ENCODE data around the gene TMEM243. TPM values are rescaled to one million over a fixed set of nuclear protein-coding genes. Genes with fewer than 3 reads are reported as not detected.

Gene TMEM243
- total and polyA plus RNA-seq, 12 donors, result 2.1 to 10.0 (median 4.8) TPM

DNA sequence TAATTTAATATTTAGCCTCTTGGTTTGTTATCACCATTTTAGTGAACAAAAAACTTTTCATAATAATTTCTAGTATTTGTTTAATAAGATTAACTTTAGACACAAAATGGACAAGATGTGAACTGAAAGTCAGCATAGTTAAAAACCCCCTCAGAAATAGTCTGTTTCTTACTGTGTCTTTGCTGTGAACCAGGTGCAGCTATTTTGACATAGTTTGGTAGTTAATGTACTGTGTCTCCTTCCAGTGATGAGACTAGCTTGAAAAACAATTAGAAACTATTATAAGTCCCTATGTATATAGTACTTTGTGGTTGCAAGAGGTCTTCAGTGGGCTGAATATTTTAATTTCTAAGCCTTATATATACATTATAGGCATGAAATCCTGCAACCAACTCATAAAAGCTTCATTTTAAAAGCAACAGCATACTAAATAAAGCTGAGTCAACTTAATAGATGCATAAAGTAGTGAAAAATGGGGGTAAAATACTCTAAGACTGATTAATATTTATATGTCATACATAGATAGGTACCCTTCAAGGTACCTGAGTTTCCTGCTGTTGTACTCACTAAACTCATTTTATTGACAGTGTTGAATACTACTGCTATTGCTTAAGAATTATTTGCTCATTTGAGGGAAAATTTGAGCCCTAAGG, 48.1 kb downstream of the TMEM243 start:
- intact Hi-C loops (cut with DNase I), result loop anchor here in 1 of 10 donors (10.0 kb wide), 1 partner anchor 263 kb away; no protein-coding TSS in a partner anchor
- TF ChIP-seq, protein P1, sequence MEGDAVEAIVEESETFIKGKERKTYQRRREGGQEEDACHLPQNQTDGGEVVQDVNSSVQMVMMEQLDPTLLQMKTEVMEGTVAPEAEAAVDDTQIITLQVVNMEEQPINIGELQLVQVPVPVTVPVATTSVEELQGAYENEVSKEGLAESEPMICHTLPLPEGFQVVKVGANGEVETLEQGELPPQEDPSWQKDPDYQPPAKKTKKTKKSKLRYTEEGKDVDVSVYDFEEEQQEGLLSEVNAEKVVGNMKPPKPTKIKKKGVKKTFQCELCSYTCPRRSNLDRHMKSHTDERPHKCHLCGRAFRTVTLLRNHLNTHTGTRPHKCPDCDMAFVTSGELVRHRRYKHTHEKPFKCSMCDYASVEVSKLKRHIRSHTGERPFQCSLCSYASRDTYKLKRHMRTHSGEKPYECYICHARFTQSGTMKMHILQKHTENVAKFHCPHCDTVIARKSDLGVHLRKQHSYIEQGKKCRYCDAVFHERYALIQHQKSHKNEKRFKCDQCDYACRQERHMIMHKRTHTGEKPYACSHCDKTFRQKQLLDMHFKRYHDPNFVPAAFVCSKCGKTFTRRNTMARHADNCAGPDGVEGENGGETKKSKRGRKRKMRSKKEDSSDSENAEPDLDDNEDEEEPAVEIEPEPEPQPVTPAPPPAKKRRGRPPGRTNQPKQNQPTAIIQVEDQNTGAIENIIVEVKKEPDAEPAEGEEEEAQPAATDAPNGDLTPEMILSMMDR (IDR thresholded peaks at IDR 0.05), result no peak
- H3K27me3 ChIP-seq, result no peaks in the 10 kb centered on the region
- H3K4me1 ChIP-seq, result peaks cover 0 to 4% (median 0%) of the 10 kb centered on the region in 9 donors
- DNase-seq (no peak), ATAC-seq (no peak)
- H3K9me3 ChIP-seq, result no peaks in the 10 kb centered on the region
- H3K36me3 ChIP-seq, result peaks cover 0 to 100% (median 81%) of the 10 kb centered on the region in 9 donors
- H3K27ac ChIP-seq, result no peak overlapping the region
- H3K4me3 ChIP-seq, result no peak overlapping the region

DNA sequence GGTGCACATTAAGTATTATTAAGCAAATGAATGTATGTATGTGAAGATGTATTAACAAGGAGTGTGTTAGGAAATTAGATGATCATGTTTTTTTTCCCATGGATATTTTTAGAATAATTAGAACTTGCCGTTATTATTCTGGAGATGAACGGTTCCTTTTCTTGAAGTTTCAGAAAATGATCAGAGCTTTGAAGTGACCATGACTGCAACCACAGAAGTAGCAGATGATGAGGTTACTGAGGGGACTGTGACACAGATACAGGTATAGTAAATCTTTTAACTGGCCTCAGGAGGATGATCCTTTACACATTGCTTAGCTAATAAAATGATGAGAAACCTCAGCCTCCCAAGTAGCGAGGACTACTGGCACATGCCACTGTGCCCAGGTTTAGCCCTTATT, 48.7 kb downstream of the TMEM243 start:
- ATAC-seq (no peak), DNase-seq (no peak)
- H3K27ac ChIP-seq, result no peak overlapping the region
- intact Hi-C loops (cut with DNase I), result loop anchor here in 1 of 10 donors (10.0 kb wide), 1 partner anchor 264 kb away; no protein-coding TSS in a partner anchor
- peaks cover 0 to 100% (median 85%) of the 10 kb centered on the region in 9 donors for H3K36me3 ChIP-seq
- H3K4me3 ChIP-seq, result no peak overlapping the region
- no peaks in the 10 kb centered on the region for H3K27me3 ChIP-seq
- TF ChIP-seq, protein P1 (IDR thresholded peaks at IDR 0.05), result no peak
- no peaks in the 10 kb centered on the region for H3K9me3 ChIP-seq
- WGBS, 2 donors, result 90 to 93% methylated on average over 3 of the region's 3 CpGs
- H3K4me1 ChIP-seq, result no peaks in the 10 kb centered on the region

DNA sequence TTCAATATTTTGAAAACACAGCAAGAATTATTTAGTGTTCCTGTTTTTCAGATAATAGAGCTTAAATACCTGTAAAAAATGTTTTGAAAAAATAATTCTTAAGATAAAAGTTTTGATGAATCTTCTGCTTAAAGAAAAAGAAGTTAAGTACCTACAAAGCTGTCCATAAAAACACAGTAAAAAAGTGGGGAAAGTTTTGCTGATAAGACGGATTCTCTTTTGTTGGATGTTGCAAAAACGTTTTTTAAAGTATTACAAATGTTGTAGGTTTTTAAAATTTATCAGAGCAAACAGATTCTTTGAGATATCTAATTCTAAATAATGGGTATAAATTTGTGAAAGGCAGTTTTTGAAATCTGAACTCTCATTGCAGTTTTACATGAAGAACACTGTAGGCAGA, 55.1 kb downstream of the TMEM243 start:
- ATAC-seq, result no peak
- Histone ChIP-seq H3K36me3 (peaks cover 0 to 80% (median 50%) of the 10 kb centered on the region in 9 donors), H3K4me1 (peaks cover 0 to 9% (median 2%) of the 10 kb centered on the region in 9 donors), H3K4me3 (no peak overlapping the region), H3K9me3 (no peaks in the 10 kb centered on the region), H3K27ac (no peak overlapping the region), H3K27me3 (no peaks in the 10 kb centered on the region)
- DNase-seq, result no peak
- TF ChIP-seq, protein P1 (IDR thresholded peaks at IDR 0.05), result no peak
- intact Hi-C loops (cut with DNase I), result loop anchor here in 1 of 10 donors (10.0 kb wide), 1 partner anchor 50 kb away; the partner anchor contains the start of gene TMEM243
- 84 to 85% methylated on average over 2 of the region's 2 CpGs for WGBS, 2 donors

DNA sequence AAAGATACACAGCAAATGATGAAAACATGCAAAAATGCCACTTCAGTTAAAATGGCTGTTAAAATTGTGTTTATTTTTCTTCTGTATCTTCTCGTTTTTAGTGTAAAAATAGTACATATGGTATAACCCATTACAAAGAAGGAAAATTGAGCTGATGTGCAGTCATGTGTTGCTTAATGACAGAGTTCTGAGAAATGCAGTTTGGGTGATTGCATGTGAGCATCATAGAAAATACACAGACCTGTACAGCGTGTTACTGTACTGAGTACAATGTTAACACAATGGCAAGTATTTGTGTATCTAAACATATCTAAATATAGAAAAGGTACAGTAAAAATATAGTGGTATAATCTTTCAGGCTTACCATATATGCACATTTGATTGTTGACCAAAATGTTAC, 60.0 kb downstream of the TMEM243 start:
- ATAC-seq (no peak), DNase-seq (no peak)
- no peak overlapping the region for H3K4me3 ChIP-seq
- H3K27ac ChIP-seq, result no peak overlapping the region
- intact Hi-C loops (cut with DNase I), result loop anchor here in 2 of 10 donors (5.0 kb wide), 2 partner anchors 33 to 38 kb away; no protein-coding TSS in a partner anchor
- TF ChIP-seq, protein P1 (IDR thresholded peaks at IDR 0.05), result no peak
- H3K9me3 ChIP-seq, result no peaks in the 10 kb centered on the region
- peaks cover 0 to 39% (median 8%) of the 10 kb centered on the region in 9 donors for H3K36me3 ChIP-seq
- WGBS, 2 donors, result 61 to 70% methylated on average over 2 of the region's 2 CpGs
- no peaks in the 10 kb centered on the region for H3K27me3 ChIP-seq
- peaks cover 0 to 55% (median 44%) of the 10 kb centered on the region in 9 donors for H3K4me1 ChIP-seq

All from heart right ventricle (tissue), 16 donors.